Femur (tissue), 1 donor: Measurements from ENCODE around the gene WDR33.

Experiments used
- DNase-seq: peaks from one replicate; pipeline ENCODE4 v3.0.0-alpha.2; 2017

The WDR33 gene

DNA sequence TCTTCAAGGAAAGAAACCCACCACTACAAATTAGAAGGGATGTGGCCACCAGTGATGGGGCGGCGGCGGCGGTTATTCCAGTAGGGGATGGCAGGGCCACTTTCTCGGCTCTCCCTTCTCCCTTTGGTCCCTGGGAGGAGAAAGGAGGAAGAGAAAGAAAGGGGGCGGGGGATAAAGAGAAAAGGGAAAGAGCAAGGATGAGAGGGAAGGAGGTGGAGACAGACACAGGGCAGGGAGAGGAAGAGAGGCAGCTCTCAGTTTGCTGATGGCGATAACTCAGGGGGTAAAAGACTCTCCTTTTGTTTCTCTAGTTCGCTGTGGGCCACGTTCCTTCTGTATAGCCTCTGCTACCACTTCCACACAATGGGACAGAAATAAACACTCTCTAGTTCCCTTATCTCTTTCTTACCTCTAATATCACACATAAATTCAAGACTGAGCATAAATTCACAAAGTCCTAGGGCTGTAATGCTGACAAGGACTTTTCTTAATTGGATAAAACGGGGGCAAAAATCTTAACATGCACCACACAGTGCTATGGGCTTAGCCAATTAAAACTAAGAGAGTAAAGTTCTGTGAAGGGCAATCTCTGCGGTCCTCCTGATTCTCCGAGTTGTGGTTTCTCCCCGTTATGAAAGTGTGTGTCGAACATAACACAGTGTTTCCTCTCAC is 95.1 kb downstream of the WDR33 start:
- no peak for DNase-seq

DNA sequence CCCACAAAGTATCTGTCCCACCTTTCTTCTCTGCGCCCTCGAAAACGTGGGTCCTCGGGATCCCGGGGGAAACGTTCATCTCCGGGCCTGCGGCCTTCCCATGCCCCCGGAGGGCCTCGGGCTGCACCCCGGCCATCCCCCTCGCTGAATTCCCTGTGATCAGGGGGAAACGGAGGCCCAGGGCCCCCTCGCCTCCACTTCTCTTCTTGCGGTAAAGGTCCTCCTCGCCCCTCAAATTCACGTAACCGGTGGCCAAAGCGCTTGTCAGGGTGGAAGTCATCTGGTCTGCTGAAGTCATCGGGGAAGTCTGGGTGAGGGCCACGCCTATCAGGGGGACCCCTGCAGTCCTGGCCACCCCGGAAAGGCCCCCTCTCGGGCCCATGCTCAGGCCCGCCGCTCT is 97.4 kb downstream of the WDR33 start:
- no peak for DNase-seq

GRCh38 chr2:127712999-127713398 is 98.0 kb downstream of the WDR33 start:
- no peak for DNase-seq

DNA sequence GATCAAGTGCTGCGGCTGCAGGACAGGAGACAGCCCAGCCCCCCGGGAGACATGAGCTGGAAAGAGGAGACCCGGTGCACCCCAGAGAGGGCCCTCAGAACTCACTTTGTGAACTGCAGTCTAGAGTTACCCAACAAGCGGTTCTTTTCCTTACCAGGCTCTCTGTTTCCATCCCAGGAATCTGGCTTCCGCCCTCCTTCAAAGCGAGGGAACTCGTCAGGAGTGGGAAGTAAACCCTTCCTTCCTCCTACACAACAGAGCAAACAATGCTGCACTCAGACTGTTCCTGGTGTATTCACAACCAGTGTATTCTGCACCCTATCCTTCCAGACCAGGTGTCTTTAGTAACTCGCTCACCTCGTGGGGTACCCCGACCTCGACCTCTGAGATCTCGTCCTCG is 101.6 kb downstream of the WDR33 start:
- no peak for DNase-seq

DNA sequence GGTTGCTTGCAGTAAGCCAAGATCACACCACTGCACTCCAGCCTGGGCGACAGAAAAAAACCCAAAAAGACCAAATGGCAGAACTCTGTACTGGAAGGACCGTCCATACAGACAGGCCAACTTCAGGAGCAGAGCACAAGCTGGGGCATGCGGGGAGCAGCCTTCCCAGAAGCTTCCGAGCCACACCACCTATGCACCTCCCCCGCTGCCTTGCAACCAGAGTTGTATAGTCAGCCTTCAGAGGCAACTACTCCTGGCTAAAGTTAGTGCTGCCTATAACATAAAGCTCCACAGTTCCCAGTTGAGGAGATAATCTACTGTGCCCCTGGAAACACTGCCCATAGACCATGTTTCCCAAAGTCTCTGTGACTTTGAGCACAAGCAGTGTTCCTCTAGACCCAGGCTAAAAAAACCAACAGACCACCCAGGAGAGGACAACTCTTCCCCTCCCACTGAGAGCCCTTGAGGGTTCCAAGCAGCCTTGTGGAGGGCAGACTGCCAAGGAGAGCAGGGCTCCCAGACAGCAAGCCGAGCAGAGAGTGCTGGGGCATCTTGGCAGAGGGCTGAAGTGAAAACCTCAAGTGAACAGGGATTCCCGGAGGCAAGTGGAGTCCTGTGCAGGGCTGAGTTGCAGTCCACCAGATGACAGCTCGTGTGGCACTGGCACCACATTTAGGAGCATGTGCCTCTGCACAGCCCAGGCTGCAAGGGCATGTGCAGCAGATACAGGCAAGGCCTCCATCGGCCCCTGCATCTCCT is 102.9 kb downstream of the WDR33 start:
- no peak for DNase-seq

DNA sequence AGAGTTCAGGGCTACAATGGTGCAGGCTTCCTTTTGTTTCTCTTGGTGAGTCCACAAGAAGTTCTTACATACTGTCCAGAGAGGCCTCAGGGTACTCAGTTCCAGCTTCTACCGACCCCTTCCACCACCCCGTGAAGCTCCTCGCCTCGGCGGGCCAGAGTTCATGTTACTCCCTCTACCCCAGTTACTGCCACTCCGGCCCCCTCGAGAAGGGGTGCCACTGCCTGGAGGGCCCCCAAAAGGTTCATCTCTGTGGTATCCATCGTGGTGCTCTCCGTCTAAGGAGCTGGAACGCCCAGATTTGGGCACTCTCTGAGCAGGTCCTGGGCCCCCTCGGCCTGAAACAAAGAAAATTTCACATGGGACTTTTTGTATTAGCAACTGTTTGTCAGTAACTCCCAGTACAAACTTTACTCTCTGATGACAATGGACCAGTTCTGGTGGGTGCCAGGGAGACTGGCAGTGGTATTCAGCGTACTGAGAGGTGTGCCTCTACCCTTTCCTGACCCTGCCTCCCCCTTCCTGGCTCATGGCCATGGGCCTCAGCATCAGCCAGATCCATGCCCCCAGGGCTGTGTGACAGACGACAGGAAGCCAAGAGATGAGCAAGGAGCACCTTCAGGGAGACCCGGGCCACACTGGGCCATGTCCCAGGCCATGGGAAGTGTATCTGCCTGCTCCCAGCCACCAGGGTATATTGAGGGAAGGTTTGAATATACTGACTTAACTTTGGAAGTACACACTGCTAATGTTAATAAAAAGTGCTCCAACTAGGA is 104.6 kb downstream of the WDR33 start:
- no peak for DNase-seq

- no peak for DNase-seq
These were observed 105.4 kb downstream of the WDR33 start for GRCh38 chr2:127705391-127706065.

DNA sequence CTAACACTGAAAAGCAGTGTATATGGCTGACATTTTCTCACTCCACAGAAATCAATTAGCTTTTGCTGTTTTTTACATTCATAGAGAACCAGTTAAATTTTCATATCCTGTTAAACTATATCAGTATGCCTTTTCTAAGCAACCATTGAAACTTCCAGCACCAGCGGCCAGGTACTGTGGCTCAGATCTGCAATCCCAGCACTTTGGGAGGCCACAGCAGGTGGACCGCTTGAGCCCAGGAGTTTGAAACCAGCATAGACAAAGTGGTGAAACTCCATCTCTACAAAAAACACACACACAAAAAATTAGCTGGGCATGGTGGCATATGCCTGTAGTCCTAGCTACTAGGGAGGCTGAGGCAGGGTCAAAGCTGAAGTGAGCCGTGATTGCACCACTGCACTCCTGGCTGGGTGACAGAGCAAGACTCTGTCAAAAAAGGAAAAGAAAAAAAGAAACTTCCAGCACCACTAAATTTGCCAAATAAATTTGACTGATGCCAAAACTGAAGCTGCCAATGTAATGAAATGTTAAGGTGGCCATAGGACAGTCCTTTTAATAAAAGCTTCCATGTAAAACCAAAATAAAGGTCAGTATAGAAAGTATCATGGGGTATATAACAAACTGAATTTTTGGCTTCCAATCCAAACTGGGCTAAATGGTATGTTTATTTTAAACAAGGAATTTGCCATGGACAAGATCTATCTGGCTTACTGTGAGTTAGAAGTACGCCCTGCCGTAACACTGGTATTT is 106.2 kb downstream of the WDR33 start:
- DNase-seq: no peak

DNA sequence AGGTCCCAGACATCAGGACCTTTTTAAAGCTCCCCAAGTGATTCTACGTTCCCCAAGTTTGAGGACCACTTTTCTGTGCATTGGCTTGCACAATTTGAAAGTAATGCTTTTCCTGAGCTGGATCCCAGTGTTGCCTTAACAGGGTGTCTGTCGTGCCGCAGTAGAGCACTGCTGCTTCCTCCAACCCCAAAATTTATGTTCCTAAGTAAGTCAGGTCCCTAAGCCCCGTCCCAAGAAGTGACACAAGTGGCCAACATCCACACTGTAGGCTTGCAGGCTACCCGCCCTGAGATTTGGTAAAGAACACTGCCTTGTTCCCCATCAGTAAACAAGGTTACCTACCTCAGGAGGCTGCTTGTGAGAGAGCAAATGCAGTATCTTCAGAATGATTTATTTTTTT is 107.7 kb downstream of the WDR33 start:
- DNase-seq: no peak

DNA sequence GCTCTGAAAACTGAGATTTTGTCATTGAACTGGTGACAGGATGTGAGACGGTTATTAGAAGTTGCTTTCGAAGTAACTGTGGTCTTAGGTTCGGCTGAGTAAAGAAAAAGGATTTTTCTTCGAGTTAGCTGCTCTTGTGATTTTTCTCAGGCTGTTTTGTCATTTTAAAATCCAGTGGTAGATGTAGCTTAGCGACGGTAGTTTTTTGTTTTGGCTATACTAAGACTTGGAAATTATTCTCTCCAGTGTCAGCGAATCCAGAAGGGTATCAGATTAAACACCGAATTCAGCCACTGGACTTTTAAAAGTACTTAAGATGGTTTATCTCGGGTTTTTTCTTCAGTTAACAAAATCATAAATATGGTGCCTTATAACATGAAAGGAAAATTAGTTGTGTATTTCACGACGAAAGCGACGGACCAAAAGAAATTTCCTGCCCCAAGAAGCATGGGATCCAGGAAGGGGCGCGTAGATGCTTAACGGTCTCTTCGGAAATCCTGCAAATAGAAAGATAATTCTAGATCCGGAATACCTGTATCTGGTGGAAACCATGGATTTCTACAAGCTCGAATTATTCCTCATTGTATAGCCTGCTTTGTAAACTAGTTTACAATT is 108.5 kb downstream of the WDR33 start:
- no peak for DNase-seq

GRCh38 chr2:127701651-127702394 is 109.1 kb downstream of the WDR33 start:
- DNase-seq: peak; percentile 87

DNA sequence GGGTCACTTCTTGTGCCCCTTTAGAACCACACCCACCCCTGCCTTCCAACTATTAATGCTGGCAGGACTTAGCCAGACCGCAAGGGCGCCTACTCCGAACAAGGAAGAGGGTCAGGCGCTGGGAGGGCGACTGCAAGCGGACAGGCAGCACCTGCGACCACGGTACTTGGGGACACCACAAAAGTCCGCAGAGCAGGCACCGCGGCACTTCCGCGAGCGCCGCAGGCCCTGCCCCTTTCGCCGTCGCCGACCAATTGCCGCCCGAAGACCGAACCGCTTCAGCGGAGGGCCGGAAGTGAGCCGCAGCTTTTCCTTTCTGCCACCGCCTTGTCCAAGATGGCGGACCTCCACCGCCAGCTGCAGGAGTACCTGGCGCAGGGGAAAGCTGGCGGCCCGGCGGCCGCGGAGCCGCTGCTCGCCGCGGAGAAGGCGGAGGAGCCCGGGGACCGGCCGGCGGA is 109.7 kb downstream of the WDR33 start, which contains the start of gene SFT2D3:
Gene SFT2D3, plus strand, starts transcription at position 305 of the 458 bp plus-strand sequence. Its CDS starts 32 bp downstream, at position 337.
- peak; percentile 96 for DNase-seq

DNA sequence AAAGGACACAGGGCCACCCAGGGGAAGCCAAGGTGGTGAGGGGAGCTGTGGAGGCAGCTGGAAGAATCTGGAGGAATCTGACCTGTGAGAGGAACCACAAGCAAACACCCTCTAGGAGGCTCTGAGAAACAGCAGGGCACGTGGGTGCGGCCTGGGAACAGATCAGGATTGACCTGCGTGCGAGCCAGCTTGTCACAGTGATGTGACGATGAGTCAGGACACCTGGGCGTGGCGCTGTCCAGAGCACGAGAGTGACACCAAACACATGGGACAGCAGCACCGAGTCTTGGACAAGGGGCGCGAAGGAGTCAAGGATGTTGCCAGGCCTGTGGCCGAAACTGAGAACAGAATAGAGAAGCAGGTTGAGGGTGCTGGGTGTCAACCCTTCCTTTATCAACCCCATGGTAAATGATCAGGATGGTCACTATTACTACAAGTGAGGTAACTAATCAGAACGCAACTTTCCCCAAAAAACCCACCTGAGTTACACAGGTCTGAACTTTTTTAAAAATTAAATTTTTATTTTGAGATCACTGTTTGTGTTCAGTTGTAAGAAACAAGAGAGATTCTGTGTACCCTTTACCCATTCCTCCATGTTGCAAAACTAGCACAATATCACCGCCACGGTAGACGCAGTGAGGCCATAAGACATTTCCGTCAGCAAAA is 110.3 kb downstream of the WDR33 start:
- peak; percentile 56 for DNase-seq

GRCh38 chr2:127698553-127699355 is 112.2 kb downstream of the WDR33 start:
- DNase-seq: no peak

GRCh38 chr2:127697482-127698180 is 113.3 kb downstream of the WDR33 start:
- DNase-seq: no peak

- peak; percentile 69 for DNase-seq
These were observed 115.2 kb downstream of the WDR33 start for GRCh38 chr2:127695491-127696472.

DNA sequence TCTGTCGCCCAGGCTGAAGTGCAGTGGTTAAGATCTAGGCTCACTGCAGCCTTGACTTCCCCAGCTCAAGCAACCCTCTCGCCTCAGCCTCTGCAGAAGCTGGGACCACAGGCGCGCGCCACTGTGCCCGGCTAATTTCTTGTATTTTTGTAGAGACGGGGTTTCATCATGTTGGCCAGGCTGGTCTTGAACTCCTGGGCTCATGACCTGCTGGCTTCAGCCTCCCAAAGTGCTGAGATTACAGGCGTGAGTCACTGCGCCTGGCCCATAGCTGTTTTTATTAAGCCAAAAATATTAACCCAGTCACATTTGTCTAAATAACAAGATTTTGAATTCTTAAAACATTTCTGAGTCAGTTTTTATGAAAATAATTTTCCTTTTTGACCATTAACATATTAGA is 116.0 kb downstream of the WDR33 start:
- DNase-seq: no peak

- no peak for DNase-seq
These were observed 120.3 kb downstream of the WDR33 start for GRCh38 chr2:127690696-127691095.
